Astrocyte (in vitro differentiated cells and primary cell): ENCODE measurements around the gene PDE7B. TPM values are rescaled to one million over a fixed set of nuclear protein-coding genes. Genes with fewer than 3 reads are reported as not detected.

Experiments used
- DNase-seq: peaks from one replicate; pipeline ENCODE4 v3.0.0-alpha.2; 2010; ENCODE audit warnings: low read depth
- FAIRE-seq: peaks from 2 replicates; lab custom pipeline; 2011; peaks lifted over from hg19 to GRCh38; lab: Jason Lieb, UNC
- H2AFZ ChIP-seq: 2 replicates; pipeline ENCODE4 v1.6.0; 2012; ENCODE audit warnings: low read depth, low read length, inconsistent platforms
- H3K27ac ChIP-seq: 2 replicates; pipeline ENCODE4 v1.5.1; 2011; ENCODE audit warnings: low read depth, low read length, inconsistent platforms
- H3K27me3 ChIP-seq: 2 replicates; pipeline ENCODE4 v1.6.0; 2011; ENCODE audit warnings: low read length, inconsistent platforms; ENCODE audit not compliant: insufficient read depth
- H3K36me3 ChIP-seq: 2 replicates; pipeline ENCODE4 v1.5.1; 2011; ENCODE audit warnings: low read length, inconsistent platforms; ENCODE audit not compliant: insufficient read depth
- H3K4me1 ChIP-seq: 2 replicates; pipeline ENCODE4 v1.5.1; 2011; ENCODE audit warnings: low read length, inconsistent platforms; ENCODE audit not compliant: insufficient read depth
- H3K4me2 ChIP-seq: 2 replicates; pipeline ENCODE4 v1.6.0; 2012; ENCODE audit warnings: low read length, inconsistent platforms
- H3K4me3 ChIP-seq: 2 replicates; pipeline ENCODE4 v1.5.1; 2011; ENCODE audit warnings: low read depth, mild to moderate bottlenecking, low read length, inconsistent platforms; ENCODE audit not compliant: insufficient read depth
- H3K79me2 ChIP-seq: 2 replicates; pipeline ENCODE4 v1.6.0; 2012; ENCODE audit warnings: mild to moderate bottlenecking, low read length, inconsistent platforms; ENCODE audit not compliant: insufficient read depth
- H3K9ac ChIP-seq: 2 replicates; pipeline ENCODE4 v1.6.0; 2012; ENCODE audit warnings: mild to moderate bottlenecking, low read length, inconsistent platforms
- H3K9me3 ChIP-seq: 2 replicates; pipeline ENCODE4 v1.5.1; 2012; ENCODE audit warnings: low read depth, mild to moderate bottlenecking, low read length, inconsistent platforms; ENCODE audit not compliant: insufficient read depth
- H4K20me1 ChIP-seq: 2 replicates; pipeline ENCODE4 v1.6.0; 2012; ENCODE audit warnings: low read length, inconsistent platforms; ENCODE audit not compliant: insufficient read depth
- H3K27ac Mint-ChIP-seq: one replicate; pipeline ENCODE4 v1.8.0; 2021; ENCODE audit warnings: mild to moderate bottlenecking, mixed read lengths; ENCODE audit not compliant: unreplicated experiment
- H3K27me3 Mint-ChIP-seq: one replicate; pipeline ENCODE4 v1.8.0; 2021; ENCODE audit warnings: low read depth, mixed read lengths; ENCODE audit not compliant: unreplicated experiment
- H3K36me3 Mint-ChIP-seq: one replicate; pipeline ENCODE4 v1.8.0; 2021; ENCODE audit warnings: low read depth, mixed read lengths; ENCODE audit not compliant: unreplicated experiment
- H3K4me1 Mint-ChIP-seq: one replicate; pipeline ENCODE4 v1.8.0; 2021; ENCODE audit warnings: low read depth, mixed read lengths; ENCODE audit not compliant: unreplicated experiment
- H3K4me3 Mint-ChIP-seq: one replicate; pipeline ENCODE4 v1.8.0; 2021; ENCODE audit warnings: mild to moderate bottlenecking, moderate library complexity, mixed read lengths; ENCODE audit not compliant: unreplicated experiment
- H3K9me3 Mint-ChIP-seq: one replicate; pipeline ENCODE4 v1.8.0; 2021; ENCODE audit warnings: mild to moderate bottlenecking, mixed read lengths; ENCODE audit not compliant: unreplicated experiment
- EZH2 ChIP-seq: IDR thresholded peaks from 2 replicates; pipeline ENCODE4 v1.6.1; 2012; ENCODE audit warnings: mild to moderate bottlenecking, low read length, inconsistent platforms; ENCODE audit not compliant: insufficient read depth
- total RNA-seq: library from RNA; stranded (reverse); gene quantifications from 2 replicates; pipeline ENCODE4 v1.2.1, GENCODE V29; 2021
- TF ChIP-seq, protein P1 (sequence below): IDR thresholded peaks from 2 replicates; pipeline ENCODE4 v1.5.1; 2011; ENCODE audit warnings: low read depth, mild to moderate bottlenecking, inconsistent platforms, low read length, moderate library complexity; ENCODE audit not compliant: insufficient read depth

The PDE7B gene
- total RNA-seq, 1 donor from 2014 or later: 0.27 TPM

GRCh38 chr6:136113736-136114173, 262.3 kb downstream of the PDE7B start:
- peak; percentile 63 for DNase-seq
- TF ChIP-seq, protein P1, sequence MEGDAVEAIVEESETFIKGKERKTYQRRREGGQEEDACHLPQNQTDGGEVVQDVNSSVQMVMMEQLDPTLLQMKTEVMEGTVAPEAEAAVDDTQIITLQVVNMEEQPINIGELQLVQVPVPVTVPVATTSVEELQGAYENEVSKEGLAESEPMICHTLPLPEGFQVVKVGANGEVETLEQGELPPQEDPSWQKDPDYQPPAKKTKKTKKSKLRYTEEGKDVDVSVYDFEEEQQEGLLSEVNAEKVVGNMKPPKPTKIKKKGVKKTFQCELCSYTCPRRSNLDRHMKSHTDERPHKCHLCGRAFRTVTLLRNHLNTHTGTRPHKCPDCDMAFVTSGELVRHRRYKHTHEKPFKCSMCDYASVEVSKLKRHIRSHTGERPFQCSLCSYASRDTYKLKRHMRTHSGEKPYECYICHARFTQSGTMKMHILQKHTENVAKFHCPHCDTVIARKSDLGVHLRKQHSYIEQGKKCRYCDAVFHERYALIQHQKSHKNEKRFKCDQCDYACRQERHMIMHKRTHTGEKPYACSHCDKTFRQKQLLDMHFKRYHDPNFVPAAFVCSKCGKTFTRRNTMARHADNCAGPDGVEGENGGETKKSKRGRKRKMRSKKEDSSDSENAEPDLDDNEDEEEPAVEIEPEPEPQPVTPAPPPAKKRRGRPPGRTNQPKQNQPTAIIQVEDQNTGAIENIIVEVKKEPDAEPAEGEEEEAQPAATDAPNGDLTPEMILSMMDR: no peak
- no peak for TF ChIP-seq EZH2
- Histone ChIP-seq H4K20me1 (no peaks in the 10 kb centered on the region), H2AFZ (peak overlapping the region; percentile 67), H3K9me3 (no peaks in the 10 kb centered on the region), H3K4me3 (no peak overlapping the region), H3K36me3 (no peaks in the 10 kb centered on the region), H3K9ac (peak overlapping the region; percentile 7), H3K4me1 (peaks cover 7% of the 10 kb centered on the region), H3K27me3 (no peaks in the 10 kb centered on the region), H3K27ac (no peak overlapping the region), H3K79me2 (no peaks in the 10 kb centered on the region), H3K4me2 (peak overlapping the region; percentile 27)
- H3K36me3 Mint-ChIP-seq: no peaks in the 10 kb centered on the region
- no peaks in the 10 kb centered on the region for H3K27me3 Mint-ChIP-seq
- FAIRE-seq: no peak
- peaks cover 8% of the 10 kb centered on the region for H3K4me1 Mint-ChIP-seq
- H3K27ac Mint-ChIP-seq: peak overlapping the region; percentile 60
- no peaks in the 10 kb centered on the region for H3K9me3 Mint-ChIP-seq
- H3K4me3 Mint-ChIP-seq: no peak overlapping the region

GRCh38 chr6:136114661-136115060, 263.2 kb downstream of the PDE7B start:
- no peaks in the 10 kb centered on the region for H3K79me2 ChIP-seq
- no peaks in the 10 kb centered on the region for H3K27me3 ChIP-seq
- H3K9me3 Mint-ChIP-seq: no peaks in the 10 kb centered on the region
- no peaks in the 10 kb centered on the region for H3K27me3 Mint-ChIP-seq
- H3K36me3 ChIP-seq: no peaks in the 10 kb centered on the region
- TF ChIP-seq EZH2: no peak
- TF ChIP-seq, protein P1: no peak
- H3K27ac Mint-ChIP-seq: peak overlapping the region; percentile 60
- DNase-seq (no peak), FAIRE-seq (no peak)
- H3K4me1 ChIP-seq: peaks cover 7% of the 10 kb centered on the region
- H3K4me2 ChIP-seq: no peak overlapping the region
- no peaks in the 10 kb centered on the region for H3K9me3 ChIP-seq
- no peak overlapping the region for H2AFZ ChIP-seq
- H3K27ac ChIP-seq: no peak overlapping the region
- H3K4me3 Mint-ChIP-seq: no peak overlapping the region
- H3K9ac ChIP-seq: no peak overlapping the region
- H3K36me3 Mint-ChIP-seq: no peaks in the 10 kb centered on the region
- H4K20me1 ChIP-seq: no peaks in the 10 kb centered on the region
- peaks cover 8% of the 10 kb centered on the region for H3K4me1 Mint-ChIP-seq
- no peak overlapping the region for H3K4me3 ChIP-seq

GRCh38 chr6:136115941-136116340, 264.4 kb downstream of the PDE7B start:
- H3K4me3 Mint-ChIP-seq: no peak overlapping the region
- no peak overlapping the region for H3K27ac Mint-ChIP-seq
- no peaks in the 10 kb centered on the region for H3K27me3 Mint-ChIP-seq
- Histone ChIP-seq H3K4me3 (no peak overlapping the region), H4K20me1 (no peaks in the 10 kb centered on the region), H2AFZ (no peak overlapping the region), H3K4me1 (peaks cover 7% of the 10 kb centered on the region), H3K36me3 (no peaks in the 10 kb centered on the region), H3K27ac (no peak overlapping the region), H3K27me3 (no peaks in the 10 kb centered on the region), H3K79me2 (no peaks in the 10 kb centered on the region), H3K9ac (no peak overlapping the region), H3K4me2 (no peak overlapping the region), H3K9me3 (no peaks in the 10 kb centered on the region)
- FAIRE-seq: no peak
- peaks cover 8% of the 10 kb centered on the region for H3K4me1 Mint-ChIP-seq
- TF ChIP-seq, protein P1: no peak
- TF ChIP-seq EZH2: no peak
- H3K36me3 Mint-ChIP-seq: no peaks in the 10 kb centered on the region
- DNase-seq: no peak
- no peaks in the 10 kb centered on the region for H3K9me3 Mint-ChIP-seq
